Measurements from ENCODE around the gene FBXO34.

DNA sequence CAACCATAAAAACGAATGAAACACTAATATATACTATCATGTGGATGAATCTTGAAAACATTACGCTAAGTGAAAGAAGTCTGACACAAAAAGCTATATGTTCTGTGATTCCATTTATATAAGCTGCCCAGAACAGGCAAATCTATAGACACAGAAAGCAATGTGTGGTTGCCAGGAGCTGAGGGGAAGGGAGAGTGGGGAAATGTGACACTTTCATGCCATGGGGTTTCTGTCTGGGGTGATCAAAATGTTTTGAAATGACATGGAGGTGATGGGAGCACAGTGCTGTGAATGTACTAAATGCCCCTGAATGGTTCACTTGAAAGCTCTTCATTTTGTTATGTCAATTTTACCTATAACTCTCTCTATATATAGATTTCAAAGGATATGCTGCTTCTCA is 110.3 kb downstream of the FBXO34 start:
- TF ChIP-seq, protein P1, sequence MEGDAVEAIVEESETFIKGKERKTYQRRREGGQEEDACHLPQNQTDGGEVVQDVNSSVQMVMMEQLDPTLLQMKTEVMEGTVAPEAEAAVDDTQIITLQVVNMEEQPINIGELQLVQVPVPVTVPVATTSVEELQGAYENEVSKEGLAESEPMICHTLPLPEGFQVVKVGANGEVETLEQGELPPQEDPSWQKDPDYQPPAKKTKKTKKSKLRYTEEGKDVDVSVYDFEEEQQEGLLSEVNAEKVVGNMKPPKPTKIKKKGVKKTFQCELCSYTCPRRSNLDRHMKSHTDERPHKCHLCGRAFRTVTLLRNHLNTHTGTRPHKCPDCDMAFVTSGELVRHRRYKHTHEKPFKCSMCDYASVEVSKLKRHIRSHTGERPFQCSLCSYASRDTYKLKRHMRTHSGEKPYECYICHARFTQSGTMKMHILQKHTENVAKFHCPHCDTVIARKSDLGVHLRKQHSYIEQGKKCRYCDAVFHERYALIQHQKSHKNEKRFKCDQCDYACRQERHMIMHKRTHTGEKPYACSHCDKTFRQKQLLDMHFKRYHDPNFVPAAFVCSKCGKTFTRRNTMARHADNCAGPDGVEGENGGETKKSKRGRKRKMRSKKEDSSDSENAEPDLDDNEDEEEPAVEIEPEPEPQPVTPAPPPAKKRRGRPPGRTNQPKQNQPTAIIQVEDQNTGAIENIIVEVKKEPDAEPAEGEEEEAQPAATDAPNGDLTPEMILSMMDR (IDR thresholded peaks at IDR 0.05), result no peak
- no peak for TF ChIP-seq ZFX (IDR thresholded peaks at IDR 0.05; ENCODE audit: borderline replicate concordance)
